ENCODE data around the gene LRRC37B.
"Not testable (repeated sequence)": the region's sequence is repeated elsewhere in the genome, so short reads cannot be mapped to it uniquely, and the experiment has no call there.

Gene LRRC37B

DNA sequence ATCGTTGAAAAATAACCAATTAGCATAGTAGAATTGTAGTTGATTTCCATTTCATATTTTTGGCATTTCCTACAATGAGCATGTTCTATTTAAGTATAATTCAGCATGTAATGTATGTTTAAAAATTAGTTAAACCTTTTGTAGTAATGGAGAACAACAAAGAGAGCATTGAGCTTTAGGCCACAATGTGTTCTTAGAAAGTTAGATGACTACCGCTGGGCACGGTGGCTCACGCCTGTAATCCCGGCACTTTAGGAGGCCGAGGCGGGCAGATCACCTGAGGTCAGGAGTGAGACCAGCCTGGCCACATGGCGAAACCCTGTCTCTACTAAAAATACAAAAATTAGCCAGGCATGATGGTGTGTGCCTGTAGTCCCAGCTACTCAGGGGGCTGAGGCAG is 93.1 kb downstream of the LRRC37B start:
- DNase-seq: not testable (repeated sequence)

DNA sequence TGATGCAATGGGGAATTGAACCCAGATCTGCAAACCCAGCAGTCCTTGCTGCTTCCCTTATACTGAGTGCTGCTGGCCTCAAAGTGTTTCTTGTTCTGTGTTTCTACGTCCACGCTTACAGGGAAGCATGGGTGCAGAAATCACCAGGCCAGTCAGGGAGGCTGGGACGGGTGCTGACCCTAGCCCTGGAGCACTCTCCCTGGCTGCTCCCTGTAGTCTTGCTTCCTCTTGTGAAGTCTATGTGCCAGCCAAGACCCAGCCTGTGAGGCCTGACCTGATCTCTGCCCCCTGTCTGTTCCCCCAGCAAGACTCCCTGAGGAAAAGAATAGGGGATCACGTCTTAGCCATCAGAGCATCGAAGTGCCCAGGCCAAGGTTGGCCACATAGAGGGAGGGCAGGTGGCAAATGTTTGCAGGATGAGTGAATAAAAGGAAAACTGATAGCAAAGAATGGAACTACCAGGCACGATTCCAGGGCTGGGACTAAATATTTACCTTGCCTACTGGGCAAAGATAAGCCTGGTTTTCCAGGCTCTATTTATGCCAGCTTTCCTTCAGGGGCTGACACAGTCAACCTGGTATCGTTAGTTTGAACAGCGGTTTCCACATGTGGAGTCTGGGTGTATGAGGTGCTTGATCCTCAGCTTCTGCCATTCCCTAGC is 93.9 kb downstream of the LRRC37B start:
- DNase-seq: no peak

DNA sequence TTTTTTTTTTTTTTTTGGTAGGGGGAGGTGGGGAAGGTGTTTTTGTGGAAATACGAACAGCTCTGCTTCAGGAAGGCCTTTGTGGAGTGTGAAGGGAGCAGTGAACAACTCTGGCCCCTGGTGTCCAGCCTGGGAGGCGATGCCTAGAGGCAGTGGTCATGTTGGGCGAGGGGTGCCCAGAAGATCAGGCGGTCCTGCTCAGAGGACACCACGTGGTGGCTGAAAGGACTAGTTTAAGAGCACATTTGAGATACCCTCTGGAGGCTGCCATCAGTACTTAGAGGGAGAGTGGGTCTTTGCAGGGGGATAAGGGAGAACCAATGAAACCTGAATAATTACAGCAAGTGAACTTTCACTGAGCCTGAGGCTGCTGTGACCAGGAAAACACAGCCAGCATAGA is 95.0 kb downstream of the LRRC37B start:
- DNase-seq: no peak

DNA sequence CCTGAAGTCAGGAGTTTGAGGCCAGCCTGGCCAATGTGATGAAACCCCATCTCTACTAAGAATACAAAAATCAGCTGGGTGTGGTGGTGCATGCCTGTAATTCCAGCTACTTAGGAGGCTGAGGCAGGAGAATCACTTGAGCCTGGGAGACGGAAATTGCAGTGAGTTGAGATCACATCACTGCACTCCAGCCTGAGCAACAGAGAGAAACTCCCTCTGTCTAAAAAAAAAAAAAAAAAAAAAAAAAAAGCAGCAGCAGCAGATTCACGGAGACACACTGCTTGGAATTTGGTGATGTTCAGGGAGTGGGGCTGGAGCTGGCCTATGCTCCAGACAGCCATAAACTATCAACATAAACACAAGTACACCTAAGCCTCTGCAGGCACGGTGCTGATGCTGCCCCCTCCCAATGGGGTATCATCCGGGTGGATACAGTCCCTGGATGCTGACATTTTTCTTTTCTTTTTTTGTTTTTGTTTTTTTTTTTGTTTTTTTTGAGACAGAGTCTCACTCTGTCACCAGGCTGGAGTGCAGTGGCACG is 95.5 kb downstream of the LRRC37B start:
- no peak for DNase-seq

All from activated T-cell treated with anti-CD3 and anti-CD28 coated beads, Interleukin-2, amount 50 U/mL, for 1 hour (primary cell).